Lower lobe of right lung (tissue), 2 donors: Measurements from ENCODE around the gene HDAC4. TPM values are rescaled to one million over a fixed set of nuclear protein-coding genes. Genes with fewer than 3 reads are reported as not detected.

Experiments
- ATAC-seq, 2 donors: fragments of 200-7000 bp; cut with Tn5 transposase; one replicate each; pipeline ENCODE4 v1.9.1; 2020 to 2022; ENCODE audit warnings: mild to moderate bottlenecking in 2 of 2, moderate library complexity in 2 of 2
- DNase-seq: peaks from one replicate; pipeline ENCODE4 v3.0.0-alpha.2; 2020
- H3K27ac ChIP-seq: fragments of 200-600 bp; one replicate; pipeline ENCODE4 v1.8.0; 2022
- H3K27me3 ChIP-seq: fragments of 200-600 bp; one replicate; pipeline ENCODE4 v1.8.0; 2022; ENCODE audit warnings: low read depth
- H3K36me3 ChIP-seq: fragments of 200-600 bp; one replicate; pipeline ENCODE4 v1.8.0; 2022; ENCODE audit warnings: mild to moderate bottlenecking
- H3K4me1 ChIP-seq: fragments of 200-600 bp; one replicate; pipeline ENCODE4 v1.8.0; 2022
- H3K4me3 ChIP-seq: fragments of 200-600 bp; one replicate; pipeline ENCODE4 v1.8.0; 2022; ENCODE audit warnings: mild to moderate bottlenecking
- H3K9me3 ChIP-seq: fragments of 200-600 bp; one replicate; pipeline ENCODE4 v1.8.0; 2022
- intact Hi-C: fragments of 100-400 bp; cut with DNase I; formaldehyde crosslinking; loops from one replicate; pipeline ENCODE4 v1.11.0; 2022
- total RNA-seq: library from RNA; stranded (reverse); fragmentation: NEBNext Ultra II Directional; extraction: Animal tissue kit (Norgen Biotek cat#: 25700); gene quantifications from one replicate; pipeline ENCODE4 v1.2.1, GENCODE V29; 2021
- TF ChIP-seq, protein P1 (sequence below): fragments of 200-600 bp; IDR thresholded peaks from one replicate; pipeline ENCODE4 v1.8.0; 2022; ENCODE audit warnings: antibody characterized with exemption, mild to moderate bottlenecking
- donor health status: DM: no; HTN: yes; CAD: no; lungs with severe emphysema.

Gene HDAC4
- total RNA-seq, 1 donor from 2014 or later: 44.9 TPM

DNA sequence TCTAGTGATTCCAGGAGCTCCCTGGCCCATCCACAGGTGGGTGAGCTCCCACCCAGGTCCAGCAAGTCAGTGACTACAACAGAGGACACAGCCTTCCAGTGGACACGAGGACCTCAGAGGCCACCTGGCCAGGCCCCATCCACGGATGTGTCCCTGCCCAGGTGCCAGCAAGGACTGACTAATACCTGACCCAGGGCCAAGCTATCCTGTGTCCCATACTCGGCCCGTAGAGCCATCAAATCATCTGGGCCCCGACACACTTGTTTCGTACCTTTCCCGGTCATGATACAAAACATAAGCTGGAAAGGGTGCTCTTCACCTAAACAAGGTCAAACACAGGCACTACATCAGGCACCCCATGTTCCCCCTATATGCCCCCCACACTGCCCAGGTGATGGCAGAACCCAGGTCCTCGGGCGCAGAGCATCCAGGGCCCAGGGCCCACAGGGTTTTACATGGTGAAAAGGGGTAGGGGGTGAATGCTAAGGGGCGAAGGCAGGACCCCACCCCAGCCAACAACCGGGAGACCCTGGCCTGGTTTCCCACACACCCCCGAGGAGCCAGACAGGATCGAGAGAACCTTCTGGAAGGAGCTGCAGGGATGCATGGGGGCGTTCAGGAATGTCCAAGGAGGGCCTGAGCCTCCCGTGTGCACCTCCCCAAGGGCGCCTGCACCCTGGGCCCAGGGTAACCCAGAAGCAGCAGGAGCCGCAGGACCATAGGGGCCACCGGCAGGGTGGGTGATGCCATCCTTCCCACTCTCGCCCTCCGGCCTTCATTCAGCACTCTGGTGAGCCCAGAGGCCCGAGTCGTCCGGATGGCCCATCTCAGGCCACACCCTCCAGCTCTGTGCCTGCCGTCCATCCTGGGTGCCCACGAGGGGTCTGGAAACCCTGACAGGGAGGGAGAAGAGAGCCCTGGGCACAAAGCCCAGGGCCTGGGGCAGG is 94.3 kb downstream of the HDAC4 start:
- no peaks in the 10 kb centered on the region for H3K36me3 ChIP-seq
- no peaks in the 10 kb centered on the region for H3K9me3 ChIP-seq
- H3K4me3 ChIP-seq: no peak overlapping the region
- no peaks in the 10 kb centered on the region for H3K27me3 ChIP-seq
- peaks cover 35% of the 10 kb centered on the region for H3K4me1 ChIP-seq
- intact Hi-C loops: no loop called here
- no peak for DNase-seq
- ATAC-seq: no peak
- TF ChIP-seq, protein P1, sequence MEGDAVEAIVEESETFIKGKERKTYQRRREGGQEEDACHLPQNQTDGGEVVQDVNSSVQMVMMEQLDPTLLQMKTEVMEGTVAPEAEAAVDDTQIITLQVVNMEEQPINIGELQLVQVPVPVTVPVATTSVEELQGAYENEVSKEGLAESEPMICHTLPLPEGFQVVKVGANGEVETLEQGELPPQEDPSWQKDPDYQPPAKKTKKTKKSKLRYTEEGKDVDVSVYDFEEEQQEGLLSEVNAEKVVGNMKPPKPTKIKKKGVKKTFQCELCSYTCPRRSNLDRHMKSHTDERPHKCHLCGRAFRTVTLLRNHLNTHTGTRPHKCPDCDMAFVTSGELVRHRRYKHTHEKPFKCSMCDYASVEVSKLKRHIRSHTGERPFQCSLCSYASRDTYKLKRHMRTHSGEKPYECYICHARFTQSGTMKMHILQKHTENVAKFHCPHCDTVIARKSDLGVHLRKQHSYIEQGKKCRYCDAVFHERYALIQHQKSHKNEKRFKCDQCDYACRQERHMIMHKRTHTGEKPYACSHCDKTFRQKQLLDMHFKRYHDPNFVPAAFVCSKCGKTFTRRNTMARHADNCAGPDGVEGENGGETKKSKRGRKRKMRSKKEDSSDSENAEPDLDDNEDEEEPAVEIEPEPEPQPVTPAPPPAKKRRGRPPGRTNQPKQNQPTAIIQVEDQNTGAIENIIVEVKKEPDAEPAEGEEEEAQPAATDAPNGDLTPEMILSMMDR: no peak
- no peak overlapping the region for H3K27ac ChIP-seq

DNA sequence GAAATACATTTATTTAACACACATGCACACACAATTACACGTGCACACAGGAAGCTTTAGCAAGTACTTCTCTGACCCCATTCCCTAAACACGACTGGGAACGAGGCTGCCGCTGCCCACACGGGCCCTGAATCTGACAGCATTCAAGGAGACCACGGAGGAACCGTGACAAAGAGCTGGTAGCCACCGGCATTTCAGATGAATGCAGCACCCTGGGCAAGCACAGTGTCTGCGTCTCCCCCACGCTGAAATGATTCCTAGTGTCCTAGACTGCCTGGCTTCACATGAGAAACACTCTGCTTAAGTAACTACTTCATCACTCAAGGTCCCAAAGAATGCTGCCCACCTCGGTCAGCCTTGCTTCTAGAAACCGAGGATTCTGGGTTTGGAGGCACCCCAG is 95.0 kb downstream of the HDAC4 start:
- DNase-seq: no peak
- Histone ChIP-seq H3K4me1 (peaks cover 28% of the 10 kb centered on the region), H3K27ac (no peak overlapping the region), H3K27me3 (no peaks in the 10 kb centered on the region), H3K4me3 (no peak overlapping the region), H3K36me3 (no peaks in the 10 kb centered on the region), H3K9me3 (no peaks in the 10 kb centered on the region)
- intact Hi-C loops: no loop called here
- ATAC-seq: no peak
- TF ChIP-seq, protein P1: no peak

DNA sequence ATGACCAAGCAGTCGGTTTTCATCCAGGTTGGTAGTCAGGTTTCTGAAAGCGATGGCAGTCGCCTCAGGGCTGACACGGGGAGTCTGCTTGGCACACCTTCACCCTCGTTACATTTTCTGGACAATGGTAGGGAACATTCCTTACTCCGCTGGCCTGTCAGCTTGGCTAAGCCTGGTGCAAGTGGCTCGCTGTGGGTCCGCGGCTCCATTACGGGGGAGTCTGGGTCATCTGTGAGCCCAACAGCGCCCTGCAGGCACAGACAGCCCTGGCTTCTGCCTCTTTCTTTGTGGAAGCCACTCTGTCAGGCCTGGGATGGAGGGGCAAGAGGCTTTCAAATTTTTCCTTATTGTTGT is 95.6 kb downstream of the HDAC4 start:
- intact Hi-C loops: no loop called here
- no peaks in the 10 kb centered on the region for H3K36me3 ChIP-seq
- H3K27me3 ChIP-seq: no peaks in the 10 kb centered on the region
- no peak for DNase-seq
- TF ChIP-seq, protein P1: no peak
- peaks cover 22% of the 10 kb centered on the region for H3K4me1 ChIP-seq
- H3K4me3 ChIP-seq: no peak overlapping the region
- no peak for ATAC-seq
- H3K9me3 ChIP-seq: no peaks in the 10 kb centered on the region
- H3K27ac ChIP-seq: no peak overlapping the region

GRCh38 chr2:239304533-239305221 is 96.1 kb downstream of the HDAC4 start:
- Histone ChIP-seq H3K36me3 (no peaks in the 10 kb centered on the region), H3K9me3 (no peaks in the 10 kb centered on the region), H3K4me1 (peaks cover 17% of the 10 kb centered on the region), H3K27ac (no peak overlapping the region), H3K4me3 (no peak overlapping the region), H3K27me3 (no peaks in the 10 kb centered on the region)
- intact Hi-C loops: no loop called here
- ATAC-seq: no peak
- no peak for DNase-seq
- TF ChIP-seq, protein P1: no peak

DNA sequence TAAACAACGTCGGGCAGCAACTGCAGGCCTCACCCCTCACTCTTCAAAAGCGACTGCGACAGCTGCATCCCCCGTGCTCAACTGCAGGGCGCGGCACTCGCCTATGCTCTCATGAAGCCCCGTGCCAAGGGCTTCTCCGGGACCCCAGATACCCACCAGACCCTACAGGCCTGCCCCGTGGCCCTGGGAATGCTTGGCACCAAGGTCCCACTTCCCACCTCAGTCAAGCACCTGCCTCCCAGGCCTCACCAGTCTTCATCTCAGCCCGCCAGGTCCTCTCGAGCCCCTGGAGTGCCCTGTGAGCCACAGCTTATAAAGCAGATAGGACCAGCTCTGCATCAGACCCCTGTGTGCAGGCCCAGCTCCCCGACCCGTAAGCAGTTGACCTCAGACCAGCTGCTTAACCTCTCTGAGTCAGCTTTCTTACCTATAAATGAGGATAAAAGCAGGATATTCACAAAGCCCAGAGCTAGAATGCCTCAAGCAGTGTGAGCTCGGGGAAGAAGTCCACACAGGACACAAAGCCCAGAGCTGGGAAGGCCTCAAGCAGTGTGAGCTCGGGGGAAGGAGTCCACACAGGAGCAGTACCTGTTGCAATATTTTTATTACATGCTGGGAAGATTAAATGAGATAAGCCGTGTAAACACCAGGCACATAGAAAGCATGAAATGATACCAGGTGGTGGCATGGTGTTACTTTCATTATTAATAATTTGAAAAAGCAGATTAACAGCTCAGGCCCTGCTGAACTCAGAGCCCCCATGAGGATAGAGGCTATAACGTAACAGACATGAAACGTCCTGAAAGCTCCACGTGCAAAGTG is 96.9 kb downstream of the HDAC4 start:
- intact Hi-C loops: no loop called here
- no peak for ATAC-seq
- DNase-seq: no peak

More for the DNA sequence above, 96.9 kb downstream of the HDAC4 start:
- Histone ChIP-seq H3K27ac (no peak overlapping the region), H3K9me3 (no peaks in the 10 kb centered on the region), H3K36me3 (no peaks in the 10 kb centered on the region), H3K4me1 (peaks cover 12% of the 10 kb centered on the region), H3K27me3 (no peaks in the 10 kb centered on the region), H3K4me3 (no peak overlapping the region)
- TF ChIP-seq, protein P1: no peak
